Measurements from ENCODE around the gene PUM2. TPM values are rescaled to one million over a fixed set of nuclear protein-coding genes. Genes with fewer than 3 reads are reported as not detected.
"Not testable (repeated sequence)": the region's sequence is repeated elsewhere in the genome, so short reads cannot be mapped to it uniquely, and the experiment has no call there.

Gene PUM2
- polyA plus RNA-seq, 3 donors, result 109 to 113 (median 112) TPM

- DNase-seq (ENCODE audit: low read depth in 3 of 3, low spot score in 2 of 3), result no peak
Observed at GRCh38 chr2:20235655-20236305, 114.9 kb downstream of the PUM2 start.

- not testable (repeated sequence) for DNase-seq (ENCODE audit: low read depth in 3 of 3, low spot score in 2 of 3)
Observed at GRCh38 chr2:20234597-20234996, 116.0 kb downstream of the PUM2 start.

- DNase-seq (ENCODE audit: low read depth in 3 of 3, low spot score in 2 of 3), result no peak
Observed at GRCh38 chr2:20232837-20233207, 117.8 kb downstream of the PUM2 start.

GRCh38 chr2:20231598-20232026, 119.0 kb downstream of the PUM2 start:
- DNase-seq (ENCODE audit: low read depth in 3 of 3, low spot score in 2 of 3), result no peak

- DNase-seq (ENCODE audit: low read depth in 3 of 3, low spot score in 2 of 3), result no peak
Observed at GRCh38 chr2:20231159-20231558, 119.5 kb downstream of the PUM2 start.

GRCh38 chr2:20230114-20230425, 120.6 kb downstream of the PUM2 start:
- DNase-seq (ENCODE audit: low read depth in 3 of 3, low spot score in 2 of 3), result no peak

- no peak for DNase-seq (ENCODE audit: low read depth in 3 of 3, low spot score in 2 of 3)
Observed at GRCh38 chr2:20229322-20230113, 121.1 kb downstream of the PUM2 start.

GRCh38 chr2:20227894-20228505, 122.6 kb downstream of the PUM2 start:
- DNase-seq (ENCODE audit: low read depth in 3 of 3, low spot score in 2 of 3), result no peak

- no peak for DNase-seq (ENCODE audit: low read depth in 3 of 3, low spot score in 2 of 3)
Observed at GRCh38 chr2:20226152-20226545, 124.5 kb downstream of the PUM2 start.

GRCh38 chr2:20225294-20226151, 125.1 kb downstream of the PUM2 start:
- DNase-seq (ENCODE audit: low read depth in 3 of 3, low spot score in 2 of 3), result no peak

- no peak for DNase-seq (ENCODE audit: low read depth in 3 of 3, low spot score in 2 of 3)
Observed at GRCh38 chr2:20224716-20225293, 125.8 kb downstream of the PUM2 start, which contains the start of gene SDC1. SDC1 (minus strand) TSS chr2:20225130; CDS start chr2:20224867, 263 bp downstream.

GRCh38 chr2:20224164-20224715, 126.4 kb downstream of the PUM2 start:
- DNase-seq (ENCODE audit: low read depth in 3 of 3, low spot score in 2 of 3), result no peak

- DNase-seq (ENCODE audit: low read depth in 3 of 3, low spot score in 2 of 3), result no peak
Observed at GRCh38 chr2:20223407-20224163, 127.1 kb downstream of the PUM2 start.

GRCh38 chr2:20222769-20223406, 127.8 kb downstream of the PUM2 start:
- DNase-seq (ENCODE audit: low read depth in 3 of 3, low spot score in 2 of 3), result no peak

- DNase-seq (ENCODE audit: low read depth in 3 of 3, low spot score in 2 of 3), result no peak
Observed at GRCh38 chr2:20222014-20222768, 128.5 kb downstream of the PUM2 start.

GRCh38 chr2:20221555-20221973, 129.1 kb downstream of the PUM2 start:
- DNase-seq (ENCODE audit: low read depth in 3 of 3, low spot score in 2 of 3), result no peak

GRCh38 chr2:20220806-20221554, 129.7 kb downstream of the PUM2 start:
- no peak for DNase-seq (ENCODE audit: low read depth in 3 of 3, low spot score in 2 of 3)

All from right renal cortex interstitium (tissue), 3 donors.